Esophagus (tissue), 2 donors: ENCODE data around the gene DMBT1. TPM values are rescaled to one million over a fixed set of nuclear protein-coding genes. Genes with fewer than 3 reads are reported as not detected.

Experiments used
- H3K27ac ChIP-seq, 2 donors: one replicate each; pipeline ENCODE4 v1.5.1; 2013; ENCODE audit warnings: low read depth in 2 of 2, mild to moderate bottlenecking in 2 of 2, inconsistent platforms in 1 of 2, low read length in 1 of 2, moderate library complexity in 1 of 2
- H3K27me3 ChIP-seq, 2 donors: one replicate each; pipeline ENCODE4 v1.6.1; 2013; ENCODE audit warnings: low read length in 2 of 2, control low read depth in 1 of 2, mild to moderate bottlenecking in 1 of 2; ENCODE audit not compliant: insufficient read depth in 2 of 2, control insufficient read depth in 1 of 2
- H3K36me3 ChIP-seq, 2 donors: one replicate each; pipeline ENCODE4 v1.6.1; 2013; ENCODE audit warnings: low read length in 1 of 2; ENCODE audit not compliant: control insufficient read depth in 2 of 2, insufficient read depth in 2 of 2
- H3K4me1 ChIP-seq, 2 donors: one replicate each; pipeline ENCODE4 v1.6.1; 2013; ENCODE audit warnings: low read length in 1 of 2; ENCODE audit not compliant: control insufficient read depth in 2 of 2, insufficient read depth in 2 of 2
- H3K4me3 ChIP-seq, 2 donors: one replicate each; pipeline ENCODE4 v1.5.1; 2013; ENCODE audit warnings: low read length in 2 of 2, mild to moderate bottlenecking in 2 of 2, low read depth in 1 of 2, moderate library complexity in 1 of 2
- H3K9me3 ChIP-seq, 2 donors: one replicate each; pipeline ENCODE4 v1.6.1; 2013; ENCODE audit warnings: mild to moderate bottlenecking in 2 of 2, low read depth in 1 of 2, low read length in 1 of 2, moderate library complexity in 1 of 2; ENCODE audit not compliant: control insufficient read depth in 2 of 2, insufficient read depth in 1 of 2
- WGBS, 2 donors: extraction: QIAGEN DNeasy Blood & Tissue Kit; methylation state at CpG; one replicate each; pipeline ENCODE4 v1.1.7; 2013; 5-methylcytosine and 5-hydroxymethylcytosine counted together
- polyA plus RNA-seq, 2 donors: library from polyadenylated mRNA; stranded (reverse); fragments of 200-250 nt; gene quantifications; one replicate each; pipeline ENCODE4 v1.2.3, GENCODE V29; 2013
- donor health status: healthy with polysubstance abuse.
- donor health status: Bipolar disorder and iron deficiency.

DMBT1 gene
- polyA plus RNA-seq, 2 donors = 0.16 to 0.35 TPM

DNA sequence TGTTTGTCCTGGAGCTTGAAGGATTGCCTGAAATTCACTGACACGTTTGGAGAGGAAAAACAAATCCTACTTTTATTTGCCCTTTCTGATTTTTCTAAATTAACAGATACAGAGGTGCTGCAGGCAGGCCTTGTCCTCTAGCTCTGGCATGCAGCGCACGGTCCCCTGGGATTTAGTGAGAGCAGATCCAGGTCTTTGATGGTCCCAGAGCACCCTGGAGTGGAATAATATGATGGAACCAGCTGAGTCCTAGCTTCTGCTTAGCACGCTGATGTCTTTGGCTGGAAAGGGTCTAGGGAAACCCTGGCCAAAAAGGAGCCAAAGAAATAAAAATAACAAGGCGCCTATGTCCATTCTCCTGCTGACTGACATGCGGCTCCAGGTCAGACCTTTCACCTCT lies 98.6 kb downstream of the DMBT1 start:
- no peak overlapping the region for H3K4me3 ChIP-seq
- no peaks in the 10 kb centered on the region for H3K4me1 ChIP-seq
- WGBS, 2 donors = 80 to 83% methylated on average over 6 of the region's 6 CpGs
- H3K27me3 ChIP-seq = no peaks in the 10 kb centered on the region
- H3K36me3 ChIP-seq = no peaks in the 10 kb centered on the region
- H3K9me3 ChIP-seq = no peaks in the 10 kb centered on the region
- H3K27ac ChIP-seq = no peak overlapping the region

DNA sequence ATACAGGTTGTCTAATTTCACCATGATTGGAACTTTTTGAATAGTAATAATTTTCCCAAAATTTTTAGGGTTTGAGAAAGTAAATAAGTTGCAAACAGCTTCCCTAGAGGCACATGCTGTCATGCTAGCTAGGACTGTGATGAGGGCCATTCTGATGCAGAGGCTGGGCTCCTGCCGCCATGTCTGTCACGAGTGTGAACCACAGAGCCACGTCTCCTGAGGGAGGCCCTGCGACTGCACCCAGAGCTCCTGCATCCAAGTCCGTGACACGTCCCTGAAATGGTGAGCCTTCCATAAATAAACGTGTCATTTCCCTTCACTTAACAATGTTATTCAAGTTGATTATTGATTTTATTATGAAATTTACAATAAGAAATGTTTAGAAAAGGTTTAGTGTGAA lies 99.1 kb downstream of the DMBT1 start:
- no peak overlapping the region for H3K4me3 ChIP-seq
- WGBS, 2 donors = 76 to 80% methylated on average over 7 of the region's 7 CpGs
- H3K27me3 ChIP-seq = no peaks in the 10 kb centered on the region
- H3K36me3 ChIP-seq = no peaks in the 10 kb centered on the region
- H3K27ac ChIP-seq = no peak overlapping the region
- H3K9me3 ChIP-seq = no peaks in the 10 kb centered on the region
- no peaks in the 10 kb centered on the region for H3K4me1 ChIP-seq

DNA sequence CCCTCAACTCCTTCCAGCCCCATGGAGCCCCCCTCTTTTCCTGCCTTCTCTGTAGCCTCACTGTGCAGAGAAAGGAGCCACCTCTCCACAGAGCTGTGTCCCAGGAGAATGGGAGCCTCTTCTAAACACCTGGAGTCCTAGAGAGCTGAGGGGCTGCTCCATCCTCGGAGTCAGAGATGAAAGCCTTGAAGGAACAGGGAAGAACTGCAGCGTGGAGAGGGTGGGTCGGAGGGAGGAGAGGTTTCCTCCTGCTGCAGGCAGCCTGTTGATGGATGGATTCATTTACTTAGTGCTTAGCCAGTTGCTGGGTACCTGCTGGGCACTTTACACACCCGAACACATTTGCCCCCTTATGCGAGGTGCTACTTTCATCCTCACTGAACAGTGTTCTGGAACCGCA lies 100.1 kb downstream of the DMBT1 start:
- Histone ChIP-seq H3K9me3 (no peaks in the 10 kb centered on the region), H3K27me3 (no peaks in the 10 kb centered on the region), H3K4me3 (no peak overlapping the region), H3K27ac (no peak overlapping the region), H3K4me1 (no peaks in the 10 kb centered on the region), H3K36me3 (no peaks in the 10 kb centered on the region)
- 73 to 81% methylated on average over 6 of the region's 6 CpGs for WGBS, 2 donors

GRCh38 chr10:122662231-122662630 lies 101.7 kb downstream of the DMBT1 start:
- Histone ChIP-seq H3K27me3 (no peaks in the 10 kb centered on the region), H3K27ac (no peak overlapping the region)
- 64 to 67% methylated on average over 6 of the region's 6 CpGs for WGBS, 2 donors

DNA sequence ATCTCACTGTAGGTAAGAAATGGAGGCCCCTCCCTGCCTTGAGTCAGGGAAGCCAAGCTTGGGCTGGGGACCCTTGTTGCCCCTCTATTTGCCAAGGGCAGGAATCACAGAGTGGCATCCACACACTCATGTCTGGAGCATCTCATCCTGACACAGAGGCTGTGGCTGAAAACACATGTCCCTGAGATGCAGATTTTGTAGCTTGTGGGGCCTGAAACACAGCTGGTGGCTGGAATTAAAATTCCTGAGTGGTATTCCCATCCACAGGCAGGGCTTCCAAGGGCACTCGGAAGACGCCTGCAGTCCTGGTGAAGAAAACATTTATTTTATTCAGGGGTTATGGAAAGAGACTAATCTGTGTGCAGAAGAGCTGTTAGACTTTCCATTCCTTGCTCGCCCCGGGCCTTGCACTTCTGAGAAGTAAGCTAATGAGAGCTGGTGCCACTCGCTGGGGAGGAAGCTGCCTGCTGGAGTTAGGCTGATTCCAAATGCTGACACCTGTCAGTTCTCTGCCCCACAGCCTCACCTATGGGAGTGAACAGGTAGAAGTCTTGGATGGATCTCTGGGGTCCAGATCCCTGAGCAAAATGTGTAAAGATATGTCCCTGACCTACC lies 103.1 kb downstream of the DMBT1 start:
- Histone ChIP-seq H3K36me3 (no peaks in the 10 kb centered on the region), H3K4me1 (no peaks in the 10 kb centered on the region), H3K27ac (no peak overlapping the region), H3K9me3 (no peaks in the 10 kb centered on the region), H3K4me3 (no peak overlapping the region), H3K27me3 (no peaks in the 10 kb centered on the region)
- WGBS, 2 donors = 84 to 89% methylated on average over 5 of the region's 5 CpGs

More at GRCh38 chr10:122662231-122662630, 101.7 kb downstream of the DMBT1 start:
- Histone ChIP-seq H3K9me3 (no peaks in the 10 kb centered on the region), H3K4me1 (no peaks in the 10 kb centered on the region), H3K36me3 (no peaks in the 10 kb centered on the region), H3K4me3 (no peak overlapping the region)

- Histone ChIP-seq H3K27ac (no peak overlapping the region), H3K36me3 (no peaks in the 10 kb centered on the region), H3K27me3 (no peaks in the 10 kb centered on the region), H3K9me3 (no peaks in the 10 kb centered on the region), H3K4me1 (no peaks in the 10 kb centered on the region), H3K4me3 (no peak overlapping the region)
- WGBS, 2 donors = 78 to 83% methylated on average over 7 to 8 of the region's 8 CpGs
Measured at GRCh38 chr10:122664501-122664900, 103.9 kb downstream of the DMBT1 start.

DNA sequence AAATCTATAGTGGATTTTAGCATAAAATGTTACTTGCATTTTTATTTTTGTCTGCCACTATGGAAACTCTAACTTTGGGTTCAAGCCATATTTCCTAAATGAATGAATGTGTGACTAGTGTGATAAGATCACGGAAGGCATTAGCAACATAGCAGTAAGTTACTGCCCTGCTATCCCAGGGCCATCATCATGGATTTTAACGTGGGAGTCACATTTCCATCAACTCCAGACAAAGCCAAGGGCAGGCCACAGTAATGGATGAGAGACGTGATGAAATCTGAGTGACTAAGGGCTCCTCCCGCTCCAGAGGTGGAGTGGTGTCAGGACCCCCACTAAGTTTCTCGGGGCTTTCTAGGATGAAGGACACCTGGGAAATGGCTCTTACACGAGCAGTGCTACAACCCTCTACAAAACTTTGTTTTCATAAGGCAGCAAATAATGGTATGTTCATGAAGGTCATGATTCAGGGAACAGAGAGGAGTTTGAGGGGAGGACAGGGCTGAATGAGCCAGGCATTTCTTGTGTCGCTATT lies 104.8 kb downstream of the DMBT1 start:
- 70 to 77% methylated on average over 7 of the region's 7 CpGs for WGBS, 2 donors
- H3K4me1 ChIP-seq = no peaks in the 10 kb centered on the region
- no peaks in the 10 kb centered on the region for H3K9me3 ChIP-seq
- H3K4me3 ChIP-seq = no peak overlapping the region
- H3K27ac ChIP-seq = no peak overlapping the region
- no peaks in the 10 kb centered on the region for H3K27me3 ChIP-seq
- no peaks in the 10 kb centered on the region for H3K36me3 ChIP-seq

DNA sequence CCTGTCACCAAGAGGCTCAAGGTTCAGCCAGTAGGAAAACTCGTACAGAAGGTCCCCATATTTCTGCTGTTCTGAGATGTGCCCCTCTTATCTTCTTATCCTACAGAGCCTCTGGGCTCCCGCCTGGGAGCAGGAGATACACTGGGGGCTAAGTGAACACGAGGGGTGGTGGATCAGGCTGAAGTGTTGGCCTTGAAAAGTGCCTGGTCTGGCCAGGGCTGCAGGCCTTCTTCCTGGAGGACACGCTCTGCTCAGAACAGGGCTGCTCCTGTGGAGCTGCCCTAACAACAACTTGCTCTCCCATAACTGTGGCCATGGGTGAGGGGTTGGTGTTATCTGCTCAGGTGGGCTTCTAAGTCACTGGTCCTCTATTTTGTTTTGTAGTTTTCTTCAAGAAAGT lies 105.4 kb downstream of the DMBT1 start:
- no peak overlapping the region for H3K4me3 ChIP-seq
- no peaks in the 10 kb centered on the region for H3K9me3 ChIP-seq

GRCh38 chr10:122669045-122669444 lies 108.5 kb downstream of the DMBT1 start:
- H3K4me3 ChIP-seq = no peak overlapping the region

More for the DNA sequence above, 105.4 kb downstream of the DMBT1 start:
- no peaks in the 10 kb centered on the region for H3K4me1 ChIP-seq
- H3K36me3 ChIP-seq = no peaks in the 10 kb centered on the region
- H3K27ac ChIP-seq = no peak overlapping the region
- 75 to 77% methylated on average over 4 of the region's 4 CpGs for whole genome bisulfite sequencing, 2 donors
- no peaks in the 10 kb centered on the region for H3K27me3 ChIP-seq

DNA sequence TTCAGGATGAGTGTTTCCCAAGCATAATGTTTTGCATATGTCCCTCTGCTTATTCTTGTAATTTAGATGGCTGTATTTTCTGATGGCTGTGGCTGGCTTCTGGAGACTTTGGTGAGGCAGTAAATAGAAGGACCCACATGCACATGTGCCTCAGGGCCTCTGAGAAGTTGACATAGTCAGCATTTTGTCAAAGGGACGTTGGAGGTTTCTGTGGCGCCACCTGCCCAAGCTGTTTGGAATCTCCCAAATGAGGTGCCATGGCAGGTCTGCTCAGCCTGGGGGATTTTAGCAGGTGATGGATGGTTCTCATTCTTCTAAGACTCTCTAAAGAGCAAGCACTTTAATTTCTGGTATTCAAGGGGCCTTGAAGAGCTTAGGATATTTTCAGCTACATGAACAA lies 109.3 kb downstream of the DMBT1 start:
- no peaks in the 10 kb centered on the region for H3K9me3 ChIP-seq
- no peak overlapping the region for H3K27ac ChIP-seq
- H3K4me1 ChIP-seq = no peaks in the 10 kb centered on the region
- H3K4me3 ChIP-seq = no peak overlapping the region
- H3K36me3 ChIP-seq = no peaks in the 10 kb centered on the region
- WGBS, 2 donors = 48 to 59% methylated on average over 2 of the region's 2 CpGs
- H3K27me3 ChIP-seq = no peaks in the 10 kb centered on the region

More at GRCh38 chr10:122669045-122669444, 108.5 kb downstream of the DMBT1 start:
- Histone ChIP-seq H3K4me1 (no peaks in the 10 kb centered on the region), H3K9me3 (no peaks in the 10 kb centered on the region), H3K27me3 (no peaks in the 10 kb centered on the region), H3K27ac (no peak overlapping the region), H3K36me3 (no peaks in the 10 kb centered on the region)
- 63 to 79% methylated on average over 2 of the region's 2 CpGs for WGBS, 2 donors
